H1 (cell line): ENCODE measurements around the gene SS18L1. TPM values are rescaled to one million over a fixed set of nuclear protein-coding genes. Genes with fewer than 3 reads are reported as not detected.
A peak's percentile ranks its signal among the peaks of the same experiment; 100 is the strongest.

Experiments used
- CTCF ChIA-PET: fragments of 300-600 bp; sonication (Branson Sonifier 250); formaldehyde crosslinking; loops from one replicate; lab custom pipeline; 2021; ENCODE audit not compliant: partially characterized antibody; lab: Charles Lee
- POLR2A ChIA-PET: fragments of 300-600 bp; sonication (Branson Sonifier 250); formaldehyde crosslinking; loops from one replicate; lab custom pipeline; 2021; ENCODE audit warnings: inconsistent platforms; ENCODE audit not compliant: partially characterized antibody; lab: Charles Lee
- DNase-seq, 2 experiments: peaks; one replicate each; pipeline versions ENCODE4 v3.0.0 to v3.0.0-alpha.2; 2010 to 2022; ENCODE audit warnings: low spot score in 2 of 2, low read depth in 1 of 2, mixed read lengths in 1 of 2
- FAIRE-seq: peaks from 2 replicates; lab custom pipeline; 2011; peaks lifted over from hg19 to GRCh38; lab: Jason Lieb, UNC
- H2AFZ ChIP-seq: 2 replicates; pipeline ENCODE4 v1.8.1; 2012; ENCODE audit warnings: low read length, inconsistent platforms
- H2AK5ac ChIP-seq: 2 replicates; pipeline ENCODE4 v1.6.1; 2013; ENCODE audit warnings: low read depth, low read length
- H2BK120ac ChIP-seq: replicated peaks from 2 replicates; pipeline ENCODE3; 2013; ENCODE audit warnings: low read depth, low read length, inconsistent platforms
- H2BK12ac ChIP-seq: 2 replicates; pipeline ENCODE4 v1.6.1; 2013; ENCODE audit warnings: low read depth, low read length
- H2BK15ac ChIP-seq: 2 replicates; pipeline ENCODE4 v1.6.1; 2013; ENCODE audit warnings: low read length
- H2BK20ac ChIP-seq: 2 replicates; pipeline ENCODE4 v1.6.1; 2013; ENCODE audit warnings: low read length
- H2BK5ac ChIP-seq: 2 replicates; pipeline ENCODE4 v1.6.1; 2013; ENCODE audit warnings: low read depth, low read length
- H3K14ac ChIP-seq: 2 replicates; pipeline ENCODE4 v1.6.1; 2013; ENCODE audit warnings: inconsistent platforms; ENCODE audit not compliant: insufficient read length
- H3K18ac ChIP-seq: 2 replicates; pipeline ENCODE4 v1.6.1; 2013; ENCODE audit warnings: low read length; ENCODE audit errors: extremely low read depth
- H3K23ac ChIP-seq: 2 replicates; pipeline ENCODE4 v1.6.1; 2013; ENCODE audit warnings: inconsistent platforms; ENCODE audit not compliant: insufficient read length
- H3K23me2 ChIP-seq: 2 replicates; pipeline ENCODE4 v1.6.1; 2013; ENCODE audit warnings: low read depth, low read length
- H3K27ac ChIP-seq: 2 replicates; pipeline ENCODE4 v1.6.1; 2011; ENCODE audit warnings: low read depth, low read length, inconsistent platforms
- H3K27me3 ChIP-seq, 4 experiments: replicated peaks in 1 of 4; 1 replicate in 1 of 4; 2 replicates in 3 of 4; pipeline versions ENCODE4 v1.6.1 to v1.8.1; 2011 to 2013; ENCODE audit warnings: low read length in 3 of 4, mild to moderate bottlenecking in 3 of 4, inconsistent platforms in 2 of 4, mixed read lengths in 2 of 4, moderate library complexity in 1 of 4; ENCODE audit not compliant: control insufficient read depth in 3 of 4, insufficient read depth in 3 of 4; ENCODE audit errors: extremely low read depth in 1 of 4
- H3K36me3 ChIP-seq, 4 experiments: 2 replicates each; pipeline versions ENCODE4 v1.6.1 to v1.8.1; 2011 to 2013; ENCODE audit warnings: mild to moderate bottlenecking in 4 of 4, low read length in 3 of 4, moderate library complexity in 2 of 4, control low read depth in 1 of 4, inconsistent platforms in 1 of 4; ENCODE audit not compliant: insufficient read depth in 4 of 4, control insufficient read depth in 2 of 4
- H3K4ac ChIP-seq: replicated peaks from 2 replicates; pipeline ENCODE3; 2013; ENCODE audit warnings: low read length, low read depth, mixed read lengths, inconsistent platforms; ENCODE audit not compliant: insufficient read length
- H3K4me1 ChIP-seq, 4 experiments: replicated peaks in 1 of 4; 1 replicate in 1 of 4; 2 replicates in 3 of 4; pipeline versions ENCODE4 v1.6.1 to v1.8.1; 2011 to 2013; ENCODE audit warnings: low read length in 3 of 4, inconsistent platforms in 2 of 4, mixed read lengths in 1 of 4; ENCODE audit not compliant: insufficient read depth in 4 of 4, control insufficient read depth in 3 of 4
- H3K4me2 ChIP-seq, 2 experiments: 2 replicates each; pipeline versions ENCODE4 v1.6.1 to v1.8.1; 2011 to 2013; ENCODE audit warnings: low read depth in 2 of 2, low read length in 2 of 2, control low read depth in 1 of 2, inconsistent platforms in 1 of 2, mild to moderate bottlenecking in 1 of 2; ENCODE audit not compliant: insufficient read depth in 1 of 2
- H3K4me3 ChIP-seq, 4 experiments: fragments of 200-600, 300-600 bp in 1 of 4; sonication (generic), shearing (Covaris generic), sonication (Bioruptor Twin) in 1 of 4; 2 replicates each; pipeline versions ENCODE4 v1.5.1 to v1.8.1; 2011 to 2016; ENCODE audit warnings: low read length in 4 of 4, low read depth in 3 of 4, control low read depth in 2 of 4, inconsistent platforms in 2 of 4, mild to moderate bottlenecking in 2 of 4, mixed read lengths in 1 of 4, moderate library complexity in 1 of 4; ENCODE audit not compliant: insufficient read depth in 2 of 4; ENCODE audit errors: extremely low read depth in 1 of 4
- H3K56ac ChIP-seq: replicated peaks from 2 replicates; pipeline ENCODE3; 2013; ENCODE audit warnings: low read depth, mild to moderate bottlenecking, mixed read lengths, low read length, inconsistent platforms; ENCODE audit not compliant: insufficient read length
- H3K79me1 ChIP-seq: 2 replicates; pipeline ENCODE4 v1.6.1; 2013; ENCODE audit warnings: low read depth, low read length, control low read depth
- H3K79me2 ChIP-seq, 2 experiments: 2 replicates each; pipeline versions ENCODE4 v1.6.1 to v1.8.1; 2012 to 2013; ENCODE audit warnings: low read length in 2 of 2, mild to moderate bottlenecking in 2 of 2, inconsistent platforms in 1 of 2; ENCODE audit not compliant: insufficient read depth in 2 of 2, control insufficient read depth in 1 of 2
- H3K9ac ChIP-seq, 4 experiments: replicated peaks in 1 of 4; 1 replicate in 1 of 4; 2 replicates in 3 of 4; pipeline versions ENCODE4 v1.6.1 to v1.8.1; 2011 to 2013; ENCODE audit warnings: low read depth in 3 of 4, low read length in 3 of 4, control low read depth in 2 of 4, mild to moderate bottlenecking in 2 of 4, moderate library complexity in 2 of 4, inconsistent platforms in 1 of 4; ENCODE audit errors: extremely low read depth in 1 of 4
- H3K9me3 ChIP-seq, 2 experiments: 2 replicates each; pipeline versions ENCODE4 v1.6.1 to v1.8.1; 2012 to 2013; ENCODE audit warnings: mild to moderate bottlenecking in 2 of 2, moderate library complexity in 2 of 2, control low read depth in 1 of 2, inconsistent platforms in 1 of 2, low read depth in 1 of 2, low read length in 1 of 2, mixed read lengths in 1 of 2; ENCODE audit not compliant: insufficient read depth in 2 of 2
- H4K20me1 ChIP-seq, 2 experiments: replicated peaks in 1 of 2; 2 replicates each; pipeline versions ENCODE3 to v1.8.1; 2011 to 2013; ENCODE audit warnings: inconsistent platforms in 2 of 2, low read length in 2 of 2, mild to moderate bottlenecking in 1 of 2; ENCODE audit not compliant: insufficient read depth in 2 of 2, control insufficient read depth in 1 of 2
- H4K5ac ChIP-seq: 2 replicates; pipeline ENCODE4 v1.6.1; 2013; ENCODE audit warnings: low read length, low read depth, mixed read lengths, inconsistent platforms; ENCODE audit not compliant: insufficient read length
- H4K8ac ChIP-seq: 2 replicates; pipeline ENCODE4 v1.8.0; 2013; ENCODE audit warnings: mild to moderate bottlenecking, moderate library complexity, low read length, inconsistent platforms; ENCODE audit not compliant: insufficient read depth; ENCODE audit errors: extremely low read depth
- H4K91ac ChIP-seq: replicated peaks from 2 replicates; pipeline ENCODE3; 2013; ENCODE audit warnings: low read length, mixed read lengths, inconsistent platforms; ENCODE audit not compliant: insufficient read length
- CHD1 ChIP-seq: IDR thresholded peaks from 2 replicates; pipeline ENCODE4 v1.6.1; 2012; ENCODE audit warnings: low read depth, low read length, improper control_type of control experiment
- SP4 ChIP-seq: IDR thresholded peaks from 2 replicates; pipeline ENCODE4 v1.6.1; 2012; ENCODE audit warnings: low read length, inconsistent platforms
- WGBS, 2 experiments: shearing (Covaris generic) in 1 of 2; methylation state at CpG; one replicate each; pipeline versions ENCODE4 v1.1.6 to v1.1.7; 2013 to 2015; ENCODE audit warnings: low lambda C conversion rate in 2 of 2, mixed read lengths in 2 of 2, inconsistent platforms in 1 of 2, low coverage in 1 of 2, missing lambda C conversion rate in 1 of 2; ENCODE audit not compliant: insufficient replicate concordance in 2 of 2, insufficient coverage in 1 of 2, insufficient read length in 1 of 2; ENCODE audit errors: extremely low coverage in 1 of 2, missing lambda C conversion rate in 1 of 2; 5-methylcytosine and 5-hydroxymethylcytosine counted together
- polyA plus RNA-seq, 7 experiments: library from polyadenylated mRNA; depleted of rRNA in 3 of 7; stranded (reverse) in 5 of 7; unstranded in 2 of 7; fragments of >200 nt in 5 of 7; fragments of 200-250 nt in 2 of 7; gene quantifications; 1 replicate in 5 of 7; 2 replicates in 1 of 7; 4 replicates in 1 of 7; pipeline versions ENCODE4 v1.2.1 to v1.2.3, GENCODE V29; 2011 to 2013; ENCODE audit warnings: missing spikeins in 2 of 7, mixed read lengths in 2 of 7
- total RNA-seq: library from RNA; stranded (reverse); fragmentation: NEBNext Ultra II Directional; extraction: Animal tissue kit (Norgen Biotek cat#: 25700); gene quantifications from 2 replicates; pipeline ENCODE4 v1.2.1, GENCODE V29; 2021

SS18L1 gene
- total and polyA plus RNA-seq, 2 of the 8 experiments (the other 6 are each of a cell fraction or from before 2014, with no cell fraction given) = 28.4 to 29.7 TPM

DNA sequence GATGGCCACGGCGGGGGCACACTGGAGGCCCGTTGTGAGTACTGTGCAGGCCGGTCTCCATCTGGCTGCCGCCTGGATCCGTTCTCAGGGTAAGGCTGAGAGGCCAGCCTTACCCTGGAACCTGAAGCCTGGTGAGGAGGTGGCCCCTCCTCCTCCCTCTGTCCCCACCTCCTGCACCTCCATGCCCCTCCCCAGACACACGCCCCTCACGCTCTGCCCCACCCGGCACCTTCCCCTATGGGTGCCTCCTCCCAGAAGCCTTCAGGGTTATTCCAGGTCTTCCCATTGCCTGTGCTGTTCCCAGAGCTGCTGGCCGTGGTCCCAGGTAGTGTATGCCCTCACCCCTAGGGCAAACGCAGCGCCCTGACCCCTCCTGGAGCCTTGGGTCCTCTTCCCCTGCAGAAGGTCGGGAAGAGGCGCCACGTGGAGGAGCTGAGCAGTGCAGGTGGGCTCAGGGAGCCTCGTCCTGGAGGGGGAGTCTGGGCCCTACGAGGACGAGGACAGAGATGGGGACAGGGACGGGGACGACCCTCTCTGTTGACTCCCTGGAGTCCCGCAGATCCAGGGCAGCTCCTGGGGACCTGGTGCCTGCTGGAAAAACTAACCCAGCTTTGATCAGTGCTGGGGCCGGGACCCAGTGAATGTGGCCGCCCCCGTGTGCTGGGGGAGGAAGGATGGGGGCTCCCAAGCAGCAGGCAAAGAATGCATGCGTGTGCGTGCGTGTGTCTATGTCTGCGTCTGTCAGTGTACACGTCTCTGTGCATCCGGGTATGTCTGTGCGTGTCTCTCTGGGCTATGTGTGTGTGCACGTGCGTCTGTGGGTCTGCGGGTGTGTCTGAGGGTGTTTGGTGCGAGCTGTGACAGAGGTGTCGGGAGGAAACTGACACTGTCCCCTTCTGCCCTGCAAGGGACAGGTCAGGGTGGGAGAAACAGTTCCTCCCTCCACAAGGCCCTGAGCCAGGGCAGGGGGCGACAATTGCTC, 84.7 kb downstream of the SS18L1 start:
- H2BK5ac ChIP-seq = no peak overlapping the region
- peaks cover 18% of the 10 kb centered on the region for H3K23me2 ChIP-seq
- peaks cover 0 to 7% (median 5%) of the 10 kb centered on the region in 4 experiments; a peak in 5 of 7 replicates for H3K4me1 ChIP-seq
- H3K14ac ChIP-seq = no peak overlapping the region
- H3K36me3 ChIP-seq = no peaks in the 10 kb centered on the region
- DNase-seq (no peak), FAIRE-seq (no peak)
- peaks cover 0 to 15% of the 10 kb centered on the region in 2 experiments for H4K20me1 ChIP-seq
- peaks cover 0 to 3% of the 10 kb centered on the region in 2 experiments; a peak in 1 of 4 replicates for H3K9me3 ChIP-seq
- no peak overlapping the region for H3K27ac ChIP-seq
- peak overlapping the region; percentile 21 for H3K4ac ChIP-seq
- no peak overlapping the region for H4K5ac ChIP-seq
- 0 out of 2 replicates have a peak, but pooled peaks cover 2% of the 10 kb centered on the region for H3K79me1 ChIP-seq
- peak overlapping the region; percentile 73 for H4K91ac ChIP-seq
- peaks cover 0 to 15% (median 3%) of the 10 kb centered on the region in 4 experiments; a peak in 3 of 7 replicates for H3K27me3 ChIP-seq
- no peaks in the 10 kb centered on the region for H3K79me2 ChIP-seq
- peak overlapping the region; percentile 97 for H3K56ac ChIP-seq
- no peak overlapping the region for H3K18ac ChIP-seq
- ChIA-PET CTCF (interaction anchor here (1.1 to 1.5 kb wide), 3 partner anchors 12 to 23 kb away, joined by 3 to 5 read pairs (median 3); no protein-coding TSS in a partner anchor), POLR2A (interaction anchor here (0.6 to 2.3 kb wide), 3 partner anchors 8 to 86 kb away, joined by 3 to 9 read pairs (median 3); partner anchors contain the start of gene PSMA7)
- no peak overlapping the region for H2BK20ac ChIP-seq
- H3K9ac ChIP-seq = no peak overlapping the region
- peak overlapping the region; percentile 68 for H2BK12ac ChIP-seq
- H3K4me2 ChIP-seq = peak overlapping the region in 1 of 2 experiments; percentile 47; a peak in 2 of 4 replicates
- peak overlapping the region; percentile 59; the same call in 1 of the 2 replicates for H2AK5ac ChIP-seq
- H3K23ac ChIP-seq = no peak overlapping the region
- no peak overlapping the region; the same call in 1 of the 2 replicates for H4K8ac ChIP-seq
- H2BK15ac ChIP-seq = no peak overlapping the region
- no peak overlapping the region; the same call in 1 of the 2 replicates for H2AFZ ChIP-seq
- no peak overlapping the region for H2BK120ac ChIP-seq
- WGBS, 2 experiments = 74% methylated on average over 33 of the region's 37 CpGs; no CpG with 5 or more reads in 1 of the 2 experiments
- H3K4me3 ChIP-seq = no peak overlapping the region
- TF ChIP-seq SP4 (no peak), CHD1 (no peak)
